Upper lobe of left lung (tissue), 4 donors: Measurements from ENCODE around the gene SLC16A1.

Experiments
- CTCF ChIP-seq, 6 experiments: fragments of 450-650 bp in 4 of 6; fragments of 200-600 bp in 2 of 6; sonication (generic) in 2 of 6; IDR thresholded peaks; one replicate each; pipeline ENCODE4 v1.5.1; 2016 to 2019; ENCODE audit warnings: antibody characterized with exemption in 6 of 6
- EP300 ChIP-seq, 4 donors: sonication (generic); formaldehyde crosslinking; IDR thresholded peaks; one replicate each; pipeline ENCODE4 v1.5.1; 2017; ENCODE audit warnings: antibody characterized with exemption in 4 of 4, control low read depth in 2 of 4
- POLR2A ChIP-seq, 4 donors: fragments of 450-650 bp; IDR thresholded peaks; one replicate each; pipeline ENCODE4 v1.5.1; 2016 to 2017; ENCODE audit warnings: antibody characterized with exemption in 4 of 4, mild to moderate bottlenecking in 2 of 4

DNA sequence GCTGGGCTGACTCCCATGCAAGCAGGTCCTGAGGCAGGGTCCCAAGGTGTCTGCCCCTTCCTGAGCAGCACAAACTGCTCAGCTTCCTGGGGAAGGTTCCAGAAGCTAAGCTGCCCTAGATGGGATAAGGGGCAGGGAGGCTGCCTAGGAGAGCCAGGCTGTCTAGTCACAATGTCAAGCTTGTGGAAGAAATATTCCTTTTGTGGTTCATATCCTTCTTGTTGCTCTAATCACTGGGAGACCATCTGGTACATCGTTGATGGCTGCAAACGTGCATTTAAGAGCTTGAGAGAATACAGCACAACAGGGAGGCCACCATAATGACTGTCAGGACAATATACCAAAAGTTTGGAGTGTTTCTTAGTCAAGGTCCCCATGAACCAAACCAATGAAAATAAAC, 67.4 kb downstream of the SLC16A1 start:
- TF ChIP-seq POLR2A (IDR thresholded peaks at IDR 0.05) (no peak), CTCF (IDR thresholded peaks at IDR 0.05) (no peak), EP300 (IDR thresholded peaks at IDR 0.05) (no peak)
